Keratinocyte (primary cell): ENCODE measurements around the gene ABCD1. TPM values are rescaled to one million over a fixed set of nuclear protein-coding genes. Genes with fewer than 3 reads are reported as not detected.

Source experiments
- DNase-seq: peaks from one replicate; pipeline ENCODE4 v3.0.0-alpha.2; 2011; ENCODE audit warnings: low read depth, missing footprints, low spot score
- FAIRE-seq: peaks from 2 replicates; lab custom pipeline; 2011; peaks lifted over from hg19 to GRCh38; lab: Jason Lieb, UNC
- H2AFZ ChIP-seq: 2 replicates; pipeline ENCODE4 v1.6.0; 2012; ENCODE audit warnings: low read length, control low read depth, inconsistent platforms; ENCODE audit not compliant: control insufficient read depth
- H3K27ac ChIP-seq: 2 replicates; pipeline ENCODE4 v1.5.1; 2011; ENCODE audit warnings: low read length; ENCODE audit not compliant: control insufficient read depth, insufficient read depth
- H3K27me3 ChIP-seq: 3 replicates; pipeline ENCODE4 v1.6.0; 2011; ENCODE audit warnings: low read length; ENCODE audit not compliant: control insufficient read depth, insufficient read depth; ENCODE audit errors: extremely low read depth
- H3K36me3 ChIP-seq, 2 experiments: 2 replicates in 1 of 2; 3 replicates in 1 of 2; pipeline ENCODE4 v1.5.1; 2011; ENCODE audit warnings: low read length in 2 of 2, mild to moderate bottlenecking in 1 of 2; ENCODE audit not compliant: control insufficient read depth in 2 of 2, insufficient read depth in 2 of 2; ENCODE audit errors: extremely low read depth in 1 of 2
- H3K4me1 ChIP-seq: 3 replicates; pipeline ENCODE4 v1.5.1; 2011; ENCODE audit warnings: low read length; ENCODE audit not compliant: control insufficient read depth, insufficient read depth; ENCODE audit errors: extremely low read depth
- H3K4me2 ChIP-seq: 3 replicates; pipeline ENCODE4 v1.6.0; 2011; ENCODE audit warnings: low read depth, low read length; ENCODE audit not compliant: control insufficient read depth, insufficient read depth; ENCODE audit errors: extremely low read depth
- H3K4me3 ChIP-seq, 3 experiments: fragments of 200-600 bp in 1 of 3; sonication (generic) in 1 of 3; 2 replicates in 2 of 3; 3 replicates in 1 of 3; pipeline ENCODE4 v1.5.1; 2011 to 2016; ENCODE audit warnings: low read length in 3 of 3, mild to moderate bottlenecking in 3 of 3, control low read depth in 2 of 3, inconsistent platforms in 1 of 3, low read depth in 1 of 3, mixed read lengths in 1 of 3, mixed run types in 1 of 3, moderate library complexity in 1 of 3; ENCODE audit not compliant: control insufficient read depth in 2 of 3, insufficient read depth in 2 of 3; ENCODE audit errors: extremely low read depth in 1 of 3
- H3K79me2 ChIP-seq: 2 replicates; pipeline ENCODE4 v1.6.0; 2012; ENCODE audit warnings: low read length; ENCODE audit not compliant: control insufficient read depth, insufficient read depth
- H3K9ac ChIP-seq: 3 replicates; pipeline ENCODE4 v1.6.0; 2011; ENCODE audit warnings: low read length; ENCODE audit not compliant: control insufficient read depth, insufficient read depth; ENCODE audit errors: extremely low read depth
- H3K9me1 ChIP-seq: 3 replicates; pipeline ENCODE4 v1.6.0; 2011; ENCODE audit warnings: low read length; ENCODE audit not compliant: control insufficient read depth, insufficient read depth; ENCODE audit errors: extremely low read depth
- H3K9me3 ChIP-seq: 2 replicates; pipeline ENCODE4 v1.5.1; 2012; ENCODE audit warnings: low read depth, low read length; ENCODE audit not compliant: control insufficient read depth
- H4K20me1 ChIP-seq: 3 replicates; pipeline ENCODE4 v1.6.0; 2011; ENCODE audit warnings: low read length; ENCODE audit not compliant: control insufficient read depth, insufficient read depth; ENCODE audit errors: extremely low read depth
- EZH2 ChIP-seq: IDR thresholded peaks from one replicate; pipeline ENCODE4 v1.6.1; 2012; ENCODE audit warnings: inconsistent platforms, mild to moderate bottlenecking, low read length, moderate library complexity
- dilution Hi-C: fragments of 300-500 bp; cut with MboI; formaldehyde crosslinking; loops from one replicate; pipeline ENCODE4 v1.7.0; 2020; ENCODE audit warnings: low sequenced_read_pairs; ENCODE audit not compliant: extremely low pct_ligation_motif_present
- polyA plus RNA-seq, 5 experiments: library from polyadenylated mRNA; depleted of rRNA in 3 of 5; stranded (reverse) in 3 of 5; stranded (forward) in 1 of 5; unstranded in 1 of 5; fragments of >200 nt; gene quantifications; 1 replicate in 1 of 5; 2 replicates in 3 of 5; 3 replicates in 1 of 5; pipeline versions ENCODE4 v1.2.1 to v1.2.3, GENCODE V29; 2011 to 2012; ENCODE audit warnings: missing spikeins in 2 of 5, low read depth in 1 of 5, low replicate concordance in 1 of 5
- TF ChIP-seq, protein P1 (sequence below), 3 experiments: IDR thresholded peaks in 1 of 3; conservative IDR thresholded peaks in 1 of 3; optimal IDR thresholded peaks in 1 of 3; 2 replicates in 2 of 3; 3 replicates in 1 of 3; pipeline versions ENCODE3 to v1.5.1; 2011; ENCODE audit warnings: low read length in 3 of 3, mild to moderate bottlenecking in 3 of 3, moderate library complexity in 2 of 3, control low read depth in 1 of 3, inconsistent platforms in 1 of 3; ENCODE audit not compliant: insufficient read depth in 2 of 3; ENCODE audit errors: extremely low read depth in 1 of 3

Gene ABCD1
- polyA plus RNA-seq, 1 donor (not counting 4 experiments of a cell fraction or from before 2014, with no cell fraction given) = 0.81 TPM

DNA sequence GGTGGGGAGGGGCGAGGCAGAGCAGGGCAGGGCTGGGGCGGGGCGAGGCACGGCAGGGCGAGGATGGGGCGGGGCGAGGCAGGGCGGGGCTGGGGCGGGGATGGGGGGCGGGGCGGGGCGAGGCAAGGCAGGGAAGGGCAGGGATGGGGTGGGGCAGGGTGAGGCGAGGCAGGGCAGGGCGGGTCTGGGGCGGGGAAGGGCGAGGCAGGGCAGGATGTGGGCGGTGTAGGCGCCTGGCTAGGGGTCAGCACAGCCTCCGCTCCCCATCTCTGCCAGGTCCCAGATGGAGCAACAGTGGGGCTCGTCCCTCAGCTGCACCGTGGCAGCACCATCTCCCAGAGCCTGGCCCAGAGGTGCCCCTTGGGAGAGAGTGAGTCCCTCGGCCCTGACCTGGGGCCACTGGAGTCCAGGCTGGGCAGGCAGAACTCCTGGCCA is 52.0 kb downstream of the ABCD1 start:
- no peaks in the 10 kb centered on the region for H3K79me2 ChIP-seq
- dilution Hi-C loops = no loop called here
- peaks cover 0 to 4% of the 10 kb centered on the region in 2 experiments for H3K36me3 ChIP-seq
- TF ChIP-seq, protein P1, sequence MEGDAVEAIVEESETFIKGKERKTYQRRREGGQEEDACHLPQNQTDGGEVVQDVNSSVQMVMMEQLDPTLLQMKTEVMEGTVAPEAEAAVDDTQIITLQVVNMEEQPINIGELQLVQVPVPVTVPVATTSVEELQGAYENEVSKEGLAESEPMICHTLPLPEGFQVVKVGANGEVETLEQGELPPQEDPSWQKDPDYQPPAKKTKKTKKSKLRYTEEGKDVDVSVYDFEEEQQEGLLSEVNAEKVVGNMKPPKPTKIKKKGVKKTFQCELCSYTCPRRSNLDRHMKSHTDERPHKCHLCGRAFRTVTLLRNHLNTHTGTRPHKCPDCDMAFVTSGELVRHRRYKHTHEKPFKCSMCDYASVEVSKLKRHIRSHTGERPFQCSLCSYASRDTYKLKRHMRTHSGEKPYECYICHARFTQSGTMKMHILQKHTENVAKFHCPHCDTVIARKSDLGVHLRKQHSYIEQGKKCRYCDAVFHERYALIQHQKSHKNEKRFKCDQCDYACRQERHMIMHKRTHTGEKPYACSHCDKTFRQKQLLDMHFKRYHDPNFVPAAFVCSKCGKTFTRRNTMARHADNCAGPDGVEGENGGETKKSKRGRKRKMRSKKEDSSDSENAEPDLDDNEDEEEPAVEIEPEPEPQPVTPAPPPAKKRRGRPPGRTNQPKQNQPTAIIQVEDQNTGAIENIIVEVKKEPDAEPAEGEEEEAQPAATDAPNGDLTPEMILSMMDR (optimal IDR thresholded peaks at IDR 0.05 in 1 of 3, IDR thresholded peaks at IDR 0.05 in 1 of 3, conservative IDR thresholded peaks at IDR 0.05 in 1 of 3; ENCODE audit: extremely low read depth in 1 of 3, insufficient read depth in 2 of 3, low read length in 3 of 3) = no peak
- no peak for TF ChIP-seq EZH2
- peaks cover 7% of the 10 kb centered on the region for H3K4me1 ChIP-seq
- H3K27me3 ChIP-seq = no peaks in the 10 kb centered on the region
- H2AFZ ChIP-seq = no peak overlapping the region
- no peak overlapping the region for H3K9ac ChIP-seq
- H4K20me1 ChIP-seq = no peaks in the 10 kb centered on the region
- DNase-seq (no peak), FAIRE-seq (no peak)
- no peak overlapping the region for H3K27ac ChIP-seq
- H3K9me3 ChIP-seq = no peaks in the 10 kb centered on the region
- H3K4me2 ChIP-seq = no peak overlapping the region
- no peak overlapping the region for H3K4me3 ChIP-seq
- no peaks in the 10 kb centered on the region for H3K9me1 ChIP-seq

DNA sequence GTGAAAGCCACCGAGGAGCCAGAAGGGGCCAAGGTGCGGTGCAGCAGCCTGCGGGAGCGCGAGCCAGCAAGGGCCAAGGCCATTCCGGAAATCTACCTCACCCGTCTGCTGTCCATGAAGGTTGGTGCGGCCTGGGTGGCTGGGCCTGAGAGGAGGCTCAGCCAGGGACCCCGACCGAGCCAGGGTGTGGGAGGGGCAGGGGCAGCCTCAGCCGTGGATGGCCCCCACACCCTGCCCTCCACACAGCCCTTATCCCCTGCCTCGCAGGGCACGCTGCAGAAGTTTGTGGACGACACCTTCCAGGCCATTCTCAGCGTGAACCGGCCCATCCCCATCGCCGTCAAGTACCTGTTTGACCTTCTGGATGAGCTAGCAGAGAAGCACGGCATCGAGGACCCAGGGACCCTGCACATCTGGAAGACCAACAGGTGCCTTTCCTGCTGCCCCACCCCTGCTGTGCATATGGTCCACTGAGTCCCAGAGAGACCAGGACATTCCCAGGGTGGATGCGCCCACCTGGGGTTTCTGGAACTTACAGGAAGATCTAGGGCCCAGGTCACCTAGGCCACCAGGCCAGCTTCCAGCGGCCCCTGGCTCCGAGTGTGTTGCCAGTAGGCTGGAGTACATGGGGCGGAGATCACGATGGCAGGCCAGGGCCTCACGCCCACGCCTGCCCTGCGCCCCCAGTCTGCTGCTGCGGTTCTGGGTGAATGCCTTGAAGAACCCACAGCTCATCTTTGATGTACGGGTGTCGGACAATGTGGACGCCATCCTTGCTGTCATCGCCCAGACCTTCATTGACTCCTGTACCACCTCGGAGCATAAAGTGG is 52.8 kb downstream of the ABCD1 start:
- Histone ChIP-seq H3K4me2 (no peak overlapping the region), H3K4me1 (peaks cover 7% of the 10 kb centered on the region), H4K20me1 (no peaks in the 10 kb centered on the region), H3K79me2 (no peaks in the 10 kb centered on the region), H3K27me3 (no peaks in the 10 kb centered on the region), H2AFZ (no peak overlapping the region), H3K9me3 (no peaks in the 10 kb centered on the region), H3K9me1 (no peaks in the 10 kb centered on the region), H3K4me3 (no peak overlapping the region), H3K9ac (no peak overlapping the region), H3K36me3 (peaks cover 0 to 4% of the 10 kb centered on the region in 2 experiments), H3K27ac (no peak overlapping the region)
- dilution Hi-C loops = no loop called here
- FAIRE-seq (no peak), DNase-seq (no peak)
- TF ChIP-seq EZH2 = no peak
- TF ChIP-seq, protein P1 (optimal IDR thresholded peaks at IDR 0.05 in 1 of 3, IDR thresholded peaks at IDR 0.05 in 1 of 3, conservative IDR thresholded peaks at IDR 0.05 in 1 of 3; ENCODE audit: extremely low read depth in 1 of 3, insufficient read depth in 2 of 3, low read length in 3 of 3) = no peak
